ENCODE measurements around the gene PTMS.

- no peak for TF ChIP-seq CTCF (IDR thresholded peaks at IDR 0.05; ENCODE audit: low read depth, low read length)
- no peak for TF ChIP-seq MAX (IDR thresholded peaks at IDR 0.05; ENCODE audit: low read depth, low read length)
- TF ChIP-seq POLR2A (IDR thresholded peaks at IDR 0.05; ENCODE audit: extremely low read depth, insufficient read length), result no peak
- TF ChIP-seq MYC (IDR thresholded peaks at IDR 0.05; ENCODE audit: low read depth, low read length), result no peak
These were observed 21.1 kb downstream of the PTMS start for GRCh38 chr12:6787309-6787708.

All from NB4 (cell line).